GM12865 (cell line): ENCODE data around the gene NOP16.
A peak's percentile ranks its signal among the peaks of the same experiment; 100 is the strongest.

Experiments used
- DNase-seq: peaks from one replicate; pipeline ENCODE4 v3.0.0; 2010; ENCODE audit warnings: low read depth
- H3K4me3 ChIP-seq: 2 replicates; pipeline ENCODE4 v1.5.1; 2011; ENCODE audit warnings: mild to moderate bottlenecking, low read depth, low read length, control low read depth
- TF ChIP-seq, protein P1 (sequence below): IDR thresholded peaks from 2 replicates; pipeline ENCODE4 v1.5.1; 2011; ENCODE audit warnings: low read length, control low read depth, low read depth, inconsistent platforms; ENCODE audit not compliant: insufficient read depth; ENCODE audit errors: missing control alignments

NOP16 gene

DNA sequence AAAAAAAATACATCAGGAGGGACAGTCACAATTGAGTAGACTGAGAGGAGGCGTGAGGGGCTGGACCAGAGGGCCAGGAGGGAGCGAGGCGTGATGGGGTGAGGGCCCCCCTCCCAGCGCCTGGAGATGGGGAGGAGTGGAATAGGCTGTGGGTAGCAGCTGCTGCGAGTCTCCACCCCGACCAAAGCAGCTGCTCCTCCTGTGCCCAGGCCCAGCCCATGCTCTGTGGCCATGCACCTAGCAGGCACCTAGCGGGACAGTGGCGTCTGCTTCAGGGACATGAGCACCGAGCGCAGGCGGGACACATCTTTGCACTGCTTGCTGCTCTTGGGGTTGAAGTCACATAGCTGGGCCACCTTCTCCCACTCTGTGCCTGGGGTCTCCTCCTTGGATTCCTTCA lies 4.1 kb upstream of the NOP16 start:
- no peak overlapping the region for H3K4me3 ChIP-seq
- TF ChIP-seq, protein P1, sequence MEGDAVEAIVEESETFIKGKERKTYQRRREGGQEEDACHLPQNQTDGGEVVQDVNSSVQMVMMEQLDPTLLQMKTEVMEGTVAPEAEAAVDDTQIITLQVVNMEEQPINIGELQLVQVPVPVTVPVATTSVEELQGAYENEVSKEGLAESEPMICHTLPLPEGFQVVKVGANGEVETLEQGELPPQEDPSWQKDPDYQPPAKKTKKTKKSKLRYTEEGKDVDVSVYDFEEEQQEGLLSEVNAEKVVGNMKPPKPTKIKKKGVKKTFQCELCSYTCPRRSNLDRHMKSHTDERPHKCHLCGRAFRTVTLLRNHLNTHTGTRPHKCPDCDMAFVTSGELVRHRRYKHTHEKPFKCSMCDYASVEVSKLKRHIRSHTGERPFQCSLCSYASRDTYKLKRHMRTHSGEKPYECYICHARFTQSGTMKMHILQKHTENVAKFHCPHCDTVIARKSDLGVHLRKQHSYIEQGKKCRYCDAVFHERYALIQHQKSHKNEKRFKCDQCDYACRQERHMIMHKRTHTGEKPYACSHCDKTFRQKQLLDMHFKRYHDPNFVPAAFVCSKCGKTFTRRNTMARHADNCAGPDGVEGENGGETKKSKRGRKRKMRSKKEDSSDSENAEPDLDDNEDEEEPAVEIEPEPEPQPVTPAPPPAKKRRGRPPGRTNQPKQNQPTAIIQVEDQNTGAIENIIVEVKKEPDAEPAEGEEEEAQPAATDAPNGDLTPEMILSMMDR, result no peak
- no peak for DNase-seq

DNA sequence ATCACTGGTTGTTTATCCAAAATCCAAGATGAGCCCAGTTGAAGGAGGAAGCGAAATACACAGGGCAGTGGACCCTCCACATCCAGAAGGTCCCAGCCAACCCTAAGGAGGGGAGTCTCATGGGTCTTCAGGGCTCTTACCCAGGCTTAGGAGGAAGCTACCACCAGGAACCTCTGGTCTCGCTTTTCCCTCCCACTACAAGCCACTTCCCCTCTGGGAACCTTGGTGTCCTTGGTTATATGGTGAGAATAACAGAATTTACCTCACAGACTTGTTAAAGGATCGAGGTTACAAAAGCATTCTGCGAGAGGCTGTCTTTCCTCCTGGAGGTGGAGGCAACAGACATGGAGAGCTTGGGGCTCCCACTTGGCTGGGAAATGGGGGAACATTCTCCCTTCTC lies 3.6 kb upstream of the NOP16 start:
- TF ChIP-seq, protein P1, result no peak
- no peak overlapping the region for H3K4me3 ChIP-seq
- no peak for DNase-seq

DNA sequence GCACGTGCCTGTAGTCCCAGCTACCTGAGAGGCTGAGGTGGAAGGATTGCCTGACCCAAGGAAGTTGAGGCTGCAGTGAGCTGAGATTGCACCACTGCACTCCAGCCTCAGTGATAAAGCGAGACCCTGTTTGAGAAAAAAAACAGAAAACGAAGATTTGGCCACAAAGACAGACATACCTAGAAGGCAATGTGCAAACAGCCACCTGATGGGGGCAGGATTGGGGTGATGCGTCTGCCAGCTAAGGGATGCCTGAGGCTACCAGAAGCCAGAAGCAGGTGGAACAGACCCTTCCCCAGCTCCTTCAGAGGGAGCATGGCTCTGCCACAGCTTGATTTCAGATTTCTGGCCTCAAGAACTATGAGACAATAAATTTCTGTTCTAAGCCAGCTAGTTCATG lies 3.1 kb upstream of the NOP16 start:
- H3K4me3 ChIP-seq, result no peak overlapping the region
- DNase-seq, result no peak
- TF ChIP-seq, protein P1, result no peak

DNA sequence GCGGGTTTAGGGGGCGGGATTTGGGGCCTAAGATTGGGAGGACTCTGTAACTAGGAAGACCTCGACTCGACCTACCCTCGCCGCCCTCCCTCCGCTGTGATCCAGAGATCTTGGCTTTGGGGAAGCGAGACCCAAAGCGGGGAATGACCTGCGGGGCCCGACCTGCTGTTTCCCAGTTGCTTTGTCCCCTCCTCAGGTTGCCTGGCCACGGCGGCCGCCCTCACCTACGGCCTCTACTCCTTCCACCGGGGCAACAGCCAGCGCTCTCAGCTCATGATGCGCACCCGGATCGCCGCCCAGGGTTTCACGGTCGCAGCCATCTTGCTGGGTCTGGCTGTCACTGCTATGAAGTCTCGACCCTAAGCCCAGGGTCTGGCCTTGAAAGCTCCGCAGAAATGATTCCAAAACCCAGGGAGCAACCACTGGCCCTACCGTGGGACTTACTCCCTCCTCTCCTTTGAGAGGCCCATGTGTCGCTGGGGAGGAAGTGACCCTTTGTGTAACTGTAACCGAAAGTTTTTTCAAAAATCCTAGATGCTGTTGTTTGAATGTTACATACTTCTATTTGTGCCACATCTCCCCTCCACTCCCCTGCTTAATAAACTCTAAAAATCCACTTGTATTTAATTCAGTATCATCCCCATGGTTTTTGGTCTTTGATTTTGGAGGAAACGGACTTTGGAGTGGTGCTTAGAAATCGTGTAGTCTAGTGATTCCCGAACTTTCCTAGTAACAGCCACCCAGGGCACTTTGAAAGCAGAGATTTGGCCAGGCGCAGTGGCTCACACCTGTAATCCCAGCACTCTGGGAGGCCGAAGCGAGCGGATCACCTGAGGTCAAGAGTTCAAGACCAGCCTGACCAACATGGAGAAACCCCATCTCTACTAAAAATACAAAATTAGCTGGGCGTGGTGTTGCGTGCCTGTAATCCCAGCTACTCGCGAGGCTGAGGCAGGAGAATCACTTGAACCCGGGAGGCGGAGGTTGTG lies 1.0 kb upstream of the NOP16 start:
- TF ChIP-seq, protein P1, result no peak
- no peak for DNase-seq
- peak overlapping the region; percentile 76 for H3K4me3 ChIP-seq

DNA sequence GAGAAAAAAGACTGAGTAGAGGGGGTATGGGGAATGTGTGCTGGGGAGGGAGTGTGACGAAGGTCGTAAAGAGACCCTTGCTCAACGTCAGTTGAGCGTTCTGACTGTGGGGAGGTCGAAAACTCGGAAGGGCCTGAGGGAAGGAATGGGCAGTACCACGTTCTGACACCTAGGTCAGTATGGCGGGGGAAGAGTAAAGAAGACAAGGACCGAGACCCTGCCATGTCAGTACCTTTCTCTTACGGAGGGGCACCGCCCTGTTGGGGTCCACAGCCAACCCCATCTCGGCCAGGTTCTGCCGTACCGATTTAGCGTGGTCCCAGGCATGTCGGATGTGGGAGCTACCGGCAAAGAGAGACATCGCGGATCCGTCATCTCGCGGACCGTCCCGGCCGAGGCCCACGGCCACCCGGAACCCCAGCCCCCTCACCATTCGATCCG lies 375 bp downstream of the NOP16 start:
- TF ChIP-seq, protein P1, result no peak
- peak; percentile 42 for DNase-seq
- peak overlapping the region; percentile 96 for H3K4me3 ChIP-seq

DNA sequence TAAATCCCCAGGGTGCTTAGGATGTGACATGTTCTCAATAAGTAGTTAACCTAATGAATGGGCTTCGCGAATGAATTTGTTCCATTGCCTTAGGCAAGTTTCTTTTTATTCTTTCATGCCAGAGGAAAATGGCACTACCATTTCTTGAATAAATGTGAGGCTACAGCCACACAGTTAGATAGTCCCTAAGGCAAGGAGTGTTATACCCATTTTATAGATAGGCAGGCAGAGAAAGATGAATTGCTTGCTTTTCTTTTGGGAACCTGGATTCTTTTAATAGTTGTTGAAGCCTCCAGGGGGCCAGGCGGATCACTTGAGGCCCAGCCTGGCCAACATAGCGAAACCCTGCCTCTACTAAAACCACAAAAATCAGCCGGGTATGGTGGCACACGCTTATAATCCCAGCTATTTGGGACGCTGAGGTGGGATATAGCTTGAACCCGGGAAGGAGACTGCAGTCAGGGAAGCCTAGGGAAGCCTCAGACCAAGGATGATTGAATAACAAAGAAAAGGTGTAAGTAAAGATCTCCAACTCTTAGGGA lies 943 bp downstream of the NOP16 start:
- TF ChIP-seq, protein P1, result no peak
- peak overlapping the region; percentile 96 for H3K4me3 ChIP-seq
- DNase-seq, result peak; percentile 22
